ENCODE results near the gene DDIT4.
"Not testable (repeated sequence)": the region's sequence is repeated elsewhere in the genome, so short reads cannot be mapped to it uniquely, and the experiment has no call there.

Gene DDIT4

GRCh38 chr10:72267819-72268399, 5.8 kb upstream of the DDIT4 start:
- DNase-seq = no peak

DNA sequence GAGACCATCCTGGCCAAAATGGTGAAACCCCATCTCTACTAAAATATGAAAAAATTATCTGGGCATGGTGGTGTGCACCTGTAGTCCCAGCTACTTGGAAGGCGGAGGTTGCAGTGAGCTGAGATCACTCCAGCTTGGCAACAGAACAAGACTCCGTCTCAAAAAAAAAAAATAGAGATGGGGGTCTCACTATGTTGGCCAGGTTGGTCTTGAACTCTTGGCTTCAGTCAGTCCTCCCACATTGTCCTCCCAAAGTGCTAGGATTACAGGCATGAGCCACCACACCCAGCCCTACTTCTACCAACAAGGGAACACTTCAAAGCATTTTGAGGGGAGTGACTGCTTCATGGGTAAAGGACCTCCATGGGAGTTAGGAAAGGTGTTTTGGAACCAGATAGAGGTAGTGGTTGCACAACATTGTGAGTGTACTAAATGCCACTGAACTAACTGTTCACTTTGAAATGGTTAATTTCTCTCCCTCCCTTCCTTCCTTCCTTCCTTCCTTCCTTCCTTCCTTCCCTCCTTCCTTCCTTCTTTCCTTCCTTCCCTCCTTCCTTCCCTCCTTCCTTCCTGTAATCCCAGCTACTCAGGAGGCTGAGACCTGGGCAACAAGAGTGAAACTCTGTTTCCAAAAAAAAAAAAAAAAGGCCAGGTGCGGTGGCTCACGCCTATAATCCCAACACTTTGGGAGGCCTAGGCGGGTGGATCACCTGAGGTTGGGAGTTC, 5.1 kb upstream of the DDIT4 start:
- not testable (repeated sequence) for DNase-seq

DNA sequence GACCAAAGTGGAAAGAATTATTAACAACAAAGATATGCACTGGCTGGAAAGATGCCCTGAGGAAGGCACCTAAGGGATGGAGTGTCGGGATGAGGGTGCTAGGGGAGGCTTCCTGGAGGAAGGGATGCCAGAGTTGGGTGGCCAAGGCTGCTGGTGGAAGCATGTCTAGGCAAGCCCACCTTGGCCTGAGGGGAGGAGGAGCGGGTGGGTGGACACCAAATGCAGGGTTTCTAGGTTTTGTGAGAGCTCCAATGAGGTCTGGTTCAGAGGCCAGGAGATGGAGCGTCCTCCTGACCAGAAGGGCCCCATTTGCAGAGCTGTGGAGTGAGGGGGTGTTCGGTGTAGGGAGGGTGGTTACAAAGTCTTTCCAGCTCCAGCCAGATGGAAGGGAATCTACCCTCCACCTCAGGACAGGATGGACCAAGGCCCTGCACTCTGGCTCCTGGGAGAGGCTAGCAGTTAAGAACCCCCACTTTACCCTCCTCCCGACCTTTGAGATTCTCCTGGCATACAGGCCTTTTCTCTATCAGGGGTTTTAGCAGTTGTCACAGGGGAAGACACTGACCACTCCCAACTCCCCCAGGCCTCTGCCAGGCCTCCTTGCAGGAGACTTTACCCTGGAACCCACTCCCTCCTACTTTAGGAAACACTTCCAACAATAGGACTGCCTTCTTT, 3.0 kb upstream of the DDIT4 start:
- no peak for DNase-seq

DNA sequence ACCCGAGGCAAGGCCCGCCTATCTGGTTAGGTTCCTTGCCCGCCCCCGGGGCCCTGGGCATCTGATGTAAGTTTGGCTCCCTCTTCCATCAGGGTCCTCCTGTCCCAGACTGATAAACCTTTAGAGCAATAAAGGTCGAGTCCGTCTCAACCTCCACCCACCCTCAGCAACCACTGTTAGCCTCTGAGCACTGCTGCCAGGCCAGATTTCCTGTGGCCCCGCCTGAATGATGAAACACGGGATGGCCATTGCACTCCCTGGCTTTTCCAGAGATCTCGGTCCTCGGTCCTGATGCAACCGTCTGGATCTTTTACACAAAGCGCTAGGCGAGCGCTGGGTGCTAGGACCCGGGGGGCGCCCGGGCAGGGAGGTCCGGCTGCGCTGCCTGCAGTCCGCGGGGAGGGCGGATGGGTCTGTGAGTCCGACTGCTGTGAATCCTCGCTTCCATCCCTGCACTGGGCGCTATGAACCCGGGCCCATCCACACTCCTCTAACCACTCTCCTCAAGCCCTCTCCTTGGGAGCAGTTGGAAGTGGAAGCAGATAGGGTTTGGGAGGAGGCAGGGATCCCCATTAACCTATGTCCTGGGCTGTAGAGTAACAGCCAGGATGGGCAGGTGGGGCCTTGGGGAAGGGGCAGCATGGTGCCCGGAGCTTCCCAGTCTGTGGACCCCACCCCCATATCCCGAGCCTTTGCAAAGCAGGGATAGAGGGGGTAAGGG, 875 bp upstream of the DDIT4 start:
- DNase-seq = peak; percentile 53

DNA sequence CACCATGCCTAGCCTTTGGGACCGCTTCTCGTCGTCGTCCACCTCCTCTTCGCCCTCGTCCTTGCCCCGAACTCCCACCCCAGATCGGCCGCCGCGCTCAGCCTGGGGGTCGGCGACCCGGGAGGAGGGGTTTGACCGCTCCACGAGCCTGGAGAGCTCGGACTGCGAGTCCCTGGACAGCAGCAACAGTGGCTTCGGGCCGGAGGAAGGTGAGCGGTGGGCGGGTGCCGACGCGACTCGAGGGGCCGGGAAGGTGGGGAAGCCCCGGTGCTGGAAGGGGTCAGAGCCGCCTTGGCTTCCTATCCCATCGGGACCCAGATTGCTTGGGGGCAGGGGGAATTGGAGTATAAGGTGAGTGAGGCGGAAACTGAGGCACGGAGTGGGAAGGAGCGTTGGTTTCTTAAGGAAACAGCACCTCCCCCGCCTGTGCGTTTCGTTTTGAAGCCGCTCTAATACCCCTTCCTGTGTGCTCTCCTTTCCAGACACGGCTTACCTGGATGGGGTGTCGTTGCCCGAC, 547 bp downstream of the DDIT4 start:
- no peak for DNase-seq

GRCh38 chr10:72274730-72275350, 1.1 kb downstream of the DDIT4 start:
- peak; percentile 44 for DNase-seq

- peak; percentile 93 for DNase-seq
Measured at GRCh38 chr10:72275351-72276012, 1.8 kb downstream of the DDIT4 start.

DNA sequence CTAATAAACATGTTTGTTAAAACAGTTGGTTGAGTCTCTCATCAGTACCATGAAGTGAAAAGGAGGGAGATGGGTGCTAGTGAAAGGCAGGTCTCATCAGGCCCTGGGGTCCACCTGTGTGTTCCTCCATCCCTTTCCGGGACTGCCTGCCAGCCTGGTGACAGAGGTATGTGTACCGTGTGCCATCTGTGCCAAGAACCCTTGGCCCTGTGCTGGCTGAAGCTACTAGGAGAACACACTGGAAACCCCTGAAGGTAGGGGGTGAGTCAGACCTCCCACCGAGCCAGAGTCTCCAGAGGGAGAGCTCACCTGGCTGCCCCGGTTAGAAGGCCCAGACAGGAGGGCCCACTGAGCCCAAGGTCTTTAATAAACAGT, 2.3 kb downstream of the DDIT4 start:
- DNase-seq = peak; percentile 92

GRCh38 chr10:72276421-72277339, 3.0 kb downstream of the DDIT4 start:
- peak; percentile 32 for DNase-seq

DNA sequence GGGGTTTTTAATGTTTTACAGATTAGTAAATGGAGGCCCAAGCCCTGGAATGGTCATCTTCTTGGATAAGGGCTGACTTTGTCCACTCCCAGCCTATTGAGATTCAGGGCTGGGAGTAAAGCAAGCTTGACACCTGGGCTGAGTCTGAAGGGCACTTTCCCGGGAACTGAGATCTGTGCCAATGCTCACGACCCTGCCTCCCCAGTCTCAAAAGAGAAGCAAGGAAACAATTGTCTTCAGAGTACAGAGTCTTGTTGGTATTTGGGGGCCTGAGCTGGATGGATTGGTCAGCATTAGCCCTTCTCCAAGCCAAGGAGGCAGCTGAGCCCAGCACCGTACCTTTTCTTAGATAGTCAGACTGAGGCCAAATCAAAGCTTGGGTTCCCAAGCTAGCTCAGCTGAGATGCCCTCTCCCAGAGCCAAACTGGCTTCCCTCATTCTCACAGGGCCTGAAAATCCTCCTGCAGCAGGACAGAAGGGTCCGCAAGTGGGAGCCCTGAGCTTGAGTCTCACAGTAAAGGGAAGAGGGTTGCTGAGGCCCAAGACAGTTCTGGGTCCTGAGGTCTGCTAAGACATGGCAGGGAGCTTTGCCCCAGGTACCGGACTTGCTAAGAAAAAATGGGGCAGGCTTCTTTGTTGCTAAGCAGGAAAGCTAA, 3.7 kb downstream of the DDIT4 start:
- DNase-seq = no peak

DNA sequence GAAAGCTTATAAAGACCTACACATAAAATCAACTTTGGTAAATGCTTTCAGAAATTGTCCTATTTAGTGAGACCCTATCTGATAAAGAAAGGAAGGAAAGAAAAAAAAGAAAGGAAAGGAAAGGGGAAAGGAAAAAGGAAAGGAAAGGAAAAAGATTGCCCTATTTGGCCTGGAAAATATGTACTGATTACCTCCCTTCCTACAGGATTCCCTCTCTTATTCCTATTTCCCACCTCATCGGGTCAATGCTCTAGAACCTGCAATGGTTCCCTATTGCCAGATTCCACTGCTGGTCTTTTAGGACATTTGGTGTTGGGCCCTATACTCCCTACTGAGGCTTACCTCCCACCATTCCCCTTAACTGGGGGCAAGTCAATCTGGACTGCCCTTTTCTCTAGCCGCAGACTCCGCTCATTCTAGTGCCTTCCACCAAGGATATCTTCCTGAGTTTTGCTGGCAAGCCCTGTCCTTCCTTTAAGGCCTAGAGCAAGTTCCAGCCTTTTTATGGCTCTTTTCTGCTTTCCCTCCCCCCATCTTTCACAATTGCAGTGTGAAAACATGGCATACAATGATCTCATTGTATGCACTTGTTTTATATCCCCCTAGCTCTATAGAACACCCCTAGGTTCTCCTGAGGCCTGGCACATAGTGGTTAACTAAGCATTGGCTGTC, 4.4 kb downstream of the DDIT4 start:
- DNase-seq = no peak

GRCh38 chr10:72278668-72279393, 5.1 kb downstream of the DDIT4 start:
- no peak for DNase-seq

- DNase-seq = not testable (repeated sequence)
Measured at GRCh38 chr10:72279587-72279986, 5.9 kb downstream of the DDIT4 start.

GRCh38 chr10:72283131-72283530, 9.4 kb downstream of the DDIT4 start:
- no peak for DNase-seq

DNA sequence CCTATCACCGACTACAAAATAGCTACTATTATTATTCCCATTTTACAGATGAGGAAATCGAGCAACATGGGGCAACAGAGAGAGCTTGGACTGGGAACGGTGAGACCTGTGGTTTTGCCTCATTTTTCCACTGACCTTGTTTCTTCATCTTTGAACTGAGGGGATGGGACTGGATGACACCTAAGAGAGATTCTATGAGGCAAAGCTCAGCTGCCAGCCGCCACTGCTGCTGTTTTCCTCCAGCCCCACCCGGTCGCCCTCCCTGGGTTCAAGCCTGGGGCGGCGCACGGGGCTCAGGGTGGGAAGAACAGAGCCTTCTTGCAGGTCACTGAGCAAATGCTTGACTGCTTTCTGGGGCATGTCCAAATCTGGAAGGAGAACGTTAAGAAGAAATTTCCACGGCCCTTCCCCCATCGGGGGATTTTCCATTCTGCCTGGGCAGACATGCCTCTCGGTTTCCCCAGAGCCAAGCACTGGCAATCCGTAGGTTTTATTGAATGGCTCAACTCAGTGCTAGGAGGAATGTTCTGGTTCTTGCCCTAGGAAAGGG, 12.3 kb downstream of the DDIT4 start:
- no peak for DNase-seq

- no peak for DNase-seq
Measured at GRCh38 chr10:72291019-72291532, 17.4 kb downstream of the DDIT4 start.

GRCh38 chr10:72292223-72292691, 18.5 kb downstream of the DDIT4 start:
- no peak for DNase-seq

DNA sequence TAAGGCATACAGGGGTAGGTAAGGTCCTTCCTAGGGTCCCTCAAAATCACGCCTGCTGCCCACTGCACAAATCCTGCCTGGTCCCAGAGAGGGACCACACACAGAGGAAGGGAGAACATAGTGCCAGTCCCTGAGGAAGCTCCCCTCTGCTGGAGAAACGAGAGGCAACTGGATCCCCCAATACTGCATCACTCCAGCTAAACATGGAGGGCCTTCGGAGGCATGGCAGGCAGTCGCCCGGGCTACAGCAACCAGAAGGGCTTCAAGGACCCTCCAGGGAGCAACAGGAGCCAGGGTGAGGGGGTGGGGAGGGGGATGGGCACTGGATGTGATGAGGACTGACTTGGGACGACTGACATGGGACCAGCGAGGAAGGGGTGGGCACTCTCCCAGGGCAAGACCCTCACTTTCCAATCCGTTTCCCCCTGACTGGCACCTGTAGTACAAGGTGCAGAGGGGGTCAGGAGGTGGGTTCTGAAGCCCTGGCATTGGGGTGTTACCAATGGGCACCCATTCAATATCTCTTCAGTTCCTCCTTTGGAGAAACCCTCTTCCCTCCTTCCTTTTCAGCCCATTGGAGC, 21.7 kb downstream of the DDIT4 start:
- no peak for DNase-seq
